Measurements from ENCODE around the gene TSHZ2. TPM values are rescaled to one million over a fixed set of nuclear protein-coding genes. Genes with fewer than 3 reads are reported as not detected.

Gene TSHZ2
- polyA plus RNA-seq, 4 donors: 11.0 to 14.5 (median 14.3) TPM

- DNase-seq (ENCODE audit: low read depth in 4 of 4, low spot score in 2 of 4): no peak
Measured at GRCh38 chr20:53328961-53329360, 356.8 kb downstream of the TSHZ2 start.

GRCh38 chr20:53329781-53330180 is 357.6 kb downstream of the TSHZ2 start:
- DNase-seq (ENCODE audit: low read depth in 4 of 4, low spot score in 2 of 4): no peak

- no peak for DNase-seq (ENCODE audit: low read depth in 4 of 4, low spot score in 2 of 4)
Measured at GRCh38 chr20:53330601-53331140, 358.5 kb downstream of the TSHZ2 start.

GRCh38 chr20:53331151-53331973 is 359.2 kb downstream of the TSHZ2 start:
- no peak for DNase-seq (ENCODE audit: low read depth in 4 of 4, low spot score in 2 of 4)

- no peak for DNase-seq (ENCODE audit: low read depth in 4 of 4, low spot score in 2 of 4)
Measured at GRCh38 chr20:53332022-53332837, 360.1 kb downstream of the TSHZ2 start.

- DNase-seq (ENCODE audit: low read depth in 4 of 4, low spot score in 2 of 4): no peak
Measured at GRCh38 chr20:53334861-53335260, 362.7 kb downstream of the TSHZ2 start.

- no peak for DNase-seq (ENCODE audit: low read depth in 4 of 4, low spot score in 2 of 4)
Measured at GRCh38 chr20:53335555-53335954, 363.4 kb downstream of the TSHZ2 start.

- no peak for DNase-seq (ENCODE audit: low read depth in 4 of 4, low spot score in 2 of 4)
Measured at GRCh38 chr20:53336892-53337291, 364.7 kb downstream of the TSHZ2 start.

GRCh38 chr20:53337390-53338101 is 365.4 kb downstream of the TSHZ2 start:
- DNase-seq (ENCODE audit: low read depth in 4 of 4, low spot score in 2 of 4): no peak

GRCh38 chr20:53338716-53339115 is 366.6 kb downstream of the TSHZ2 start:
- DNase-seq (ENCODE audit: low read depth in 4 of 4, low spot score in 2 of 4): no peak

GRCh38 chr20:53342429-53342828 is 370.3 kb downstream of the TSHZ2 start:
- no peak for DNase-seq (ENCODE audit: low read depth in 4 of 4, low spot score in 2 of 4)

- DNase-seq (ENCODE audit: low read depth in 4 of 4, low spot score in 2 of 4): no peak
Measured at GRCh38 chr20:53343448-53343847, 371.3 kb downstream of the TSHZ2 start.

- no peak for DNase-seq (ENCODE audit: low read depth in 4 of 4, low spot score in 2 of 4)
Measured at GRCh38 chr20:53344891-53345290, 372.7 kb downstream of the TSHZ2 start.

GRCh38 chr20:53345536-53346334 is 373.6 kb downstream of the TSHZ2 start:
- no peak for DNase-seq (ENCODE audit: low read depth in 4 of 4, low spot score in 2 of 4)

- DNase-seq (ENCODE audit: low read depth in 4 of 4, low spot score in 2 of 4): no peak
Measured at GRCh38 chr20:53346335-53346648, 374.1 kb downstream of the TSHZ2 start.

- no peak for DNase-seq (ENCODE audit: low read depth in 4 of 4, low spot score in 2 of 4)
Measured at GRCh38 chr20:53349730-53350129, 377.6 kb downstream of the TSHZ2 start.

GRCh38 chr20:53352727-53353440 is 380.7 kb downstream of the TSHZ2 start:
- DNase-seq (ENCODE audit: low read depth in 4 of 4, low spot score in 2 of 4): no peak

- DNase-seq (ENCODE audit: low read depth in 4 of 4, low spot score in 2 of 4): no peak
Measured at GRCh38 chr20:53354314-53354713, 382.2 kb downstream of the TSHZ2 start.

- DNase-seq (ENCODE audit: low read depth in 4 of 4, low spot score in 2 of 4): no peak
Measured at GRCh38 chr20:53355790-53356189, 383.6 kb downstream of the TSHZ2 start.

- DNase-seq (ENCODE audit: low read depth in 4 of 4, low spot score in 2 of 4): no peak
Measured at GRCh38 chr20:53359425-53359824, 387.3 kb downstream of the TSHZ2 start.
